NT2/D1 (cell line): ENCODE data around the gene PTPRN2.

Experiments used
- SUZ12 ChIP-seq: IDR thresholded peaks from 2 replicates; pipeline ENCODE4 v1.6.1; 2011; ENCODE audit not compliant: insufficient read length, insufficient read depth; ENCODE audit errors: extremely low read depth
- YY1 ChIP-seq: IDR thresholded peaks from 2 replicates; pipeline ENCODE4 v1.6.1; 2011; ENCODE audit not compliant: insufficient read length, insufficient read depth
- ZNF274 ChIP-seq: IDR thresholded peaks from 2 replicates; pipeline ENCODE4 v1.6.1; 2011; ENCODE audit warnings: mild to moderate bottlenecking, low read depth, low read length

DNA sequence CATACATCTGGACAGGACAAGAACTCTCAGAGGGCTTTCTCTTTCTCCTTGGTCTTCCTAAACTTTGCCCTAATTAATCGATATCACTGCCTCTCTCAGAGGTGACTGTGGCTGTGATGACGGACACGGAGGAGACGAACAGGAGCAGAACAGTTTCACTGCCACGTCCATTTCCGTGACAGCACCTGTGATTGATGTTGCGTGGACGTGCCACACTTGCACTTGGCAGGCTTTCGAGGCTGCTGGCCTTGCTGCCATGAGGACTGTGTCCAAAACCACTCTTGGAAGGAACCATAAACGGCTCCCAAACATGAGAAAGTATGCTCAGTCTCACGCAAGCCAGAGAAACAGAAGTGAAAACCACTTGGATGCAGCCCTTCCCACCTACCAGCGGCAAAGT lies 942.7 kb downstream of the PTPRN2 start:
- no peak for TF ChIP-seq ZNF274
- no peak for TF ChIP-seq SUZ12
- TF ChIP-seq YY1, result no peak
